ENCODE results near the gene KIN. TPM values are rescaled to one million over a fixed set of nuclear protein-coding genes. Genes with fewer than 3 reads are reported as not detected.
"Not testable (repeated sequence)": the region's sequence is repeated elsewhere in the genome, so short reads cannot be mapped to it uniquely, and the experiment has no call there.

Gene KIN
- total and polyA plus RNA-seq, 2 donors from 2014 or later = 10.8 to 12.9 TPM

DNA sequence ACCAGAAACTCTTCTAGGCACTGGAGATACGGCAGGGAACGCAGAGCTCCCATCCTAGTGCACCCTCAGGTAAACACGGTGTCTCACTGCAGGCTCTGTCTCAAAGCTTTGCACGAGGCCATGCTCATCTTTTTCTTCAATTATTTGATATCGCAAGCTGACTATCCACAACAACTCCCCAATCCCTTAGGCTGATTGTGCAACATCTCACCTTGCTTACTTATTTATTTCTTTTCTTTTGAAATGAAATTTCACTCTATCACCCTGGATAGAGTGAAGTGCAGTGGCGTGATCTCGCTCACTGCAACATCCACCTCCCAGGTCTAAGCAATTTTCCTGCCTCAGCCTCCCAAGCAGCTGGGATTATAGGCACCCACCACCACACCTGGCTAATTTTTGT is 72.3 kb downstream of the KIN start:
- TF ChIP-seq CTCF (IDR thresholded peaks at IDR 0.05; ENCODE audit: borderline replicate concordance, extremely low read depth, insufficient read depth) = no peak
- H3K4me3 ChIP-seq (ENCODE audit: low read length in 3 of 3) = no peak overlapping the region
- H3K9ac ChIP-seq (ENCODE audit: low read length in 3 of 3) = no peak overlapping the region
- no peaks in the 10 kb centered on the region for H3K9me3 ChIP-seq (ENCODE audit: control insufficient read depth in 2 of 3, insufficient read depth in 1 of 3, low read length in 3 of 3)
- H3K27ac ChIP-seq (ENCODE audit: low read depth in 2 of 2, low read length in 2 of 2) = no peak overlapping the region
- FAIRE-seq (no peak), DNase-seq (no peak)
- H3K27me3 ChIP-seq (ENCODE audit: control insufficient read depth, insufficient read depth, low read length) = no peaks in the 10 kb centered on the region
- intact Hi-C loops (cut with DNase I) = no loop called here
- no peaks in the 10 kb centered on the region for H3K4me1 ChIP-seq (ENCODE audit: control insufficient read depth in 2 of 3, insufficient read depth in 2 of 3, low read depth in 1 of 3, low read length in 3 of 3)
- no peaks in the 10 kb centered on the region for H3K36me3 ChIP-seq (ENCODE audit: control insufficient read depth in 2 of 3, insufficient read depth in 3 of 3, low read length in 3 of 3)

- H3K4me3 ChIP-seq (ENCODE audit: low read length in 3 of 3) = not testable (repeated sequence)
These were observed 76.7 kb downstream of the KIN start for GRCh38 chr10:7711075-7711474.

GRCh38 chr10:7710446-7710845 is 77.3 kb downstream of the KIN start:
- no peaks in the 10 kb centered on the region for H3K36me3 ChIP-seq (ENCODE audit: control insufficient read depth in 2 of 3, insufficient read depth in 3 of 3, low read length in 3 of 3)
- FAIRE-seq (no peak), DNase-seq (no peak)
- H3K27me3 ChIP-seq (ENCODE audit: control insufficient read depth, insufficient read depth, low read length) = no peaks in the 10 kb centered on the region
- no peaks in the 10 kb centered on the region for H3K9me3 ChIP-seq (ENCODE audit: control insufficient read depth in 2 of 3, insufficient read depth in 1 of 3, low read length in 3 of 3)
- H3K4me3 ChIP-seq (ENCODE audit: low read length in 3 of 3) = no peak overlapping the region
- TF ChIP-seq CTCF (IDR thresholded peaks at IDR 0.05; ENCODE audit: borderline replicate concordance, extremely low read depth, insufficient read depth) = no peak
- H3K27ac ChIP-seq (ENCODE audit: low read depth in 2 of 2, low read length in 2 of 2) = no peak overlapping the region
- intact Hi-C loops (cut with DNase I) = no loop called here
- H3K4me1 ChIP-seq (ENCODE audit: control insufficient read depth in 2 of 3, insufficient read depth in 2 of 3, low read depth in 1 of 3, low read length in 3 of 3) = no peaks in the 10 kb centered on the region
- no peak overlapping the region for H3K9ac ChIP-seq (ENCODE audit: low read length in 3 of 3)

More at GRCh38 chr10:7711075-7711474, 76.7 kb downstream of the KIN start:
- H3K9ac ChIP-seq (ENCODE audit: low read length in 3 of 3); H3K9me3 ChIP-seq (ENCODE audit: control insufficient read depth in 2 of 3, insufficient read depth in 1 of 3, low read length in 3 of 3); H3K36me3 ChIP-seq (ENCODE audit: control insufficient read depth in 2 of 3, insufficient read depth in 3 of 3, low read length in 3 of 3); FAIRE-seq; H3K27ac ChIP-seq (ENCODE audit: low read depth in 2 of 2, low read length in 2 of 2); H3K27me3 ChIP-seq (ENCODE audit: control insufficient read depth, insufficient read depth, low read length); DNase-seq; H3K4me1 ChIP-seq (ENCODE audit: control insufficient read depth in 2 of 3, insufficient read depth in 2 of 3, low read depth in 1 of 3, low read length in 3 of 3); intact Hi-C loops (cut with DNase I): not testable (repeated sequence)

DNA sequence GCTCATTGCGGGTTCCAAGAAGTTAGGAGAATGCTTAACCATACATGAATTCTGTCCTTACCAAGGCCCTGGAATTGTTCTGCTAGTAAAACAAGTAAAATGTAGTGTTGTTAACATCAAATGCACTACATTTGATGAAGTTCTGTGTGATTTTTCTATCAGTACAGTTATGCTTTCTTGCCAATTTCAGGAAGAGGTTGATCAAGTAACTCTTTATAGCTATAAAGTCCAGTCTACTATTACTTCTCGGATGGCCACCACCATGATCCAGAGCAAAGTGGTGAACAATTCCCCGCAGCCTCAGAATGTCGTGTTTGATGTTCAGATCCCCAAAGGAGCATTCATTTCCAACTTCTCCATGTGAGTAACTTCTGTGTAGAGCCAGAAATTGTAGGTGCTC is 79.0 kb downstream of the KIN start:
- Histone ChIP-seq H3K4me1 (ENCODE audit: control insufficient read depth in 2 of 3, insufficient read depth in 2 of 3, low read depth in 1 of 3, low read length in 3 of 3) (no peaks in the 10 kb centered on the region), H3K36me3 (ENCODE audit: control insufficient read depth in 2 of 3, insufficient read depth in 3 of 3, low read length in 3 of 3) (no peaks in the 10 kb centered on the region), H3K9me3 (ENCODE audit: control insufficient read depth in 2 of 3, insufficient read depth in 1 of 3, low read length in 3 of 3) (no peaks in the 10 kb centered on the region), H3K4me3 (ENCODE audit: low read length in 3 of 3) (no peak overlapping the region), H3K27ac (ENCODE audit: low read depth in 2 of 2, low read length in 2 of 2) (no peak overlapping the region), H3K27me3 (ENCODE audit: control insufficient read depth, insufficient read depth, low read length) (no peaks in the 10 kb centered on the region), H3K9ac (ENCODE audit: low read length in 3 of 3) (no peak overlapping the region)
- DNase-seq (no peak), FAIRE-seq (no peak)
- intact Hi-C loops (cut with DNase I) = no loop called here
- TF ChIP-seq CTCF (IDR thresholded peaks at IDR 0.05; ENCODE audit: borderline replicate concordance, extremely low read depth, insufficient read depth) = no peak
